DOHH2 (cell line): Measurements from ENCODE around the gene PDE11A.
A peak's percentile ranks its signal among the peaks of the same experiment; 100 is the strongest.

Source experiments
- CTCF ChIP-seq: fragments of 200-600 bp; sonication (generic); IDR thresholded peaks from one replicate; pipeline ENCODE4 v1.5.1; 2014; ENCODE audit warnings: antibody characterized with exemption, mild to moderate bottlenecking, low read depth, low read length; ENCODE audit not compliant: poor library complexity, severe bottlenecking
- EZH2phosphoT487 ChIP-seq: fragments of 200-600 bp; sonication (generic); IDR thresholded peaks from 2 replicates; pipeline ENCODE4 v1.6.1; 2017; ENCODE audit warnings: borderline replicate concordance, mild to moderate bottlenecking, antibody characterized with exemption, low read length, moderate library complexity, mixed read lengths

GRCh38 chr2:178109813-178110212 lies 37.2 kb upstream of the PDE11A start:
- no peak for TF ChIP-seq EZH2phosphoT487
- TF ChIP-seq CTCF = peak; percentile 65
